ENCODE results near the gene GTPBP2.
A peak's percentile ranks its signal among the peaks of the same experiment; 100 is the strongest.

The GTPBP2 gene

GRCh38 chr6:43582911-43583310 is 46.2 kb downstream of the GTPBP2 start:
- no peak for DNase-seq (ENCODE audit: insufficient read length)
- no peak for FAIRE-seq
- TF ChIP-seq TAF1 (IDR thresholded peaks at IDR 0.05; ENCODE audit: borderline replicate concordance, low read depth, low read length) (no peak), POLR2A (IDR thresholded peaks at IDR 0.05; ENCODE audit: low read depth, low read length) (no peak), POLR2AphosphoS5 (IDR thresholded peaks at IDR 0.05; ENCODE audit: low read depth, low read length) (no peak)

- FAIRE-seq (no peak), DNase-seq (ENCODE audit: insufficient read length) (no peak)
- TF ChIP-seq POLR2A (IDR thresholded peaks at IDR 0.05; ENCODE audit: low read depth, low read length), result no peak
- TF ChIP-seq TAF1 (IDR thresholded peaks at IDR 0.05; ENCODE audit: borderline replicate concordance, low read depth, low read length), result no peak
- TF ChIP-seq POLR2AphosphoS5 (IDR thresholded peaks at IDR 0.05; ENCODE audit: low read depth, low read length), result no peak
Observed at GRCh38 chr6:43579171-43579570, 49.9 kb downstream of the GTPBP2 start.

- FAIRE-seq, result no peak
- DNase-seq (ENCODE audit: insufficient read length), result no peak
- TF ChIP-seq TAF1 (IDR thresholded peaks at IDR 0.05; ENCODE audit: borderline replicate concordance, low read depth, low read length), result no peak
- no peak for TF ChIP-seq POLR2A (IDR thresholded peaks at IDR 0.05; ENCODE audit: low read depth, low read length)
- no peak for TF ChIP-seq POLR2AphosphoS5 (IDR thresholded peaks at IDR 0.05; ENCODE audit: low read depth, low read length)
Observed at GRCh38 chr6:43578748-43579147, 50.3 kb downstream of the GTPBP2 start.

- peak; percentile 95 for FAIRE-seq
- DNase-seq (ENCODE audit: insufficient read length), result peak; percentile 93
- TF ChIP-seq POLR2AphosphoS5 (IDR thresholded peaks at IDR 0.05; ENCODE audit: low read depth, low read length) (peak; percentile 99), POLR2A (IDR thresholded peaks at IDR 0.05; ENCODE audit: low read depth, low read length) (peak; percentile 100), TAF1 (IDR thresholded peaks at IDR 0.05; ENCODE audit: borderline replicate concordance, low read depth, low read length) (peak; percentile 99)
Observed at GRCh38 chr6:43575772-43576551, 53.1 kb downstream of the GTPBP2 start, which contains the start of the genes POLH and XPO5. Gene POLH (plus strand): TSS chr6:43576185. CDS start chr6:43582320, 6,135 bp downstream. Gene XPO5 (minus strand): TSS chr6:43576038. CDS start chr6:43575864, 174 bp downstream.

- FAIRE-seq (peak; percentile 14), DNase-seq (ENCODE audit: insufficient read length) (peak; percentile 16)
- TF ChIP-seq TAF1 (IDR thresholded peaks at IDR 0.05; ENCODE audit: borderline replicate concordance, low read depth, low read length) (0 out of 2 replicates have a peak, but pooled peaks have one; percentile 9), POLR2AphosphoS5 (IDR thresholded peaks at IDR 0.05; ENCODE audit: low read depth, low read length) (no peak), POLR2A (IDR thresholded peaks at IDR 0.05; ENCODE audit: low read depth, low read length) (no peak)
Observed at GRCh38 chr6:43575105-43575771, 53.8 kb downstream of the GTPBP2 start.

GRCh38 chr6:43572015-43572414 is 57.0 kb downstream of the GTPBP2 start:
- DNase-seq (ENCODE audit: insufficient read length) (no peak), FAIRE-seq (no peak)
- TF ChIP-seq POLR2A (IDR thresholded peaks at IDR 0.05; ENCODE audit: low read depth, low read length), result no peak
- TF ChIP-seq POLR2AphosphoS5 (IDR thresholded peaks at IDR 0.05; ENCODE audit: low read depth, low read length), result no peak
- no peak for TF ChIP-seq TAF1 (IDR thresholded peaks at IDR 0.05; ENCODE audit: borderline replicate concordance, low read depth, low read length)

GRCh38 chr6:43570876-43571441 is 58.1 kb downstream of the GTPBP2 start:
- FAIRE-seq (no peak), DNase-seq (ENCODE audit: insufficient read length) (no peak)
- no peak for TF ChIP-seq POLR2AphosphoS5 (IDR thresholded peaks at IDR 0.05; ENCODE audit: low read depth, low read length)
